GM19351 (cell line): ENCODE results near the gene SH3GL2.

Source experiments
- ATAC-seq: cut with Tn5 transposase; IDR thresholded peaks from one replicate; pipeline ENCODE4 v1.9.1; 2021; ENCODE audit warnings: mild to moderate bottlenecking, moderate library complexity; ENCODE audit not compliant: unreplicated experiment

SH3GL2 gene

DNA sequence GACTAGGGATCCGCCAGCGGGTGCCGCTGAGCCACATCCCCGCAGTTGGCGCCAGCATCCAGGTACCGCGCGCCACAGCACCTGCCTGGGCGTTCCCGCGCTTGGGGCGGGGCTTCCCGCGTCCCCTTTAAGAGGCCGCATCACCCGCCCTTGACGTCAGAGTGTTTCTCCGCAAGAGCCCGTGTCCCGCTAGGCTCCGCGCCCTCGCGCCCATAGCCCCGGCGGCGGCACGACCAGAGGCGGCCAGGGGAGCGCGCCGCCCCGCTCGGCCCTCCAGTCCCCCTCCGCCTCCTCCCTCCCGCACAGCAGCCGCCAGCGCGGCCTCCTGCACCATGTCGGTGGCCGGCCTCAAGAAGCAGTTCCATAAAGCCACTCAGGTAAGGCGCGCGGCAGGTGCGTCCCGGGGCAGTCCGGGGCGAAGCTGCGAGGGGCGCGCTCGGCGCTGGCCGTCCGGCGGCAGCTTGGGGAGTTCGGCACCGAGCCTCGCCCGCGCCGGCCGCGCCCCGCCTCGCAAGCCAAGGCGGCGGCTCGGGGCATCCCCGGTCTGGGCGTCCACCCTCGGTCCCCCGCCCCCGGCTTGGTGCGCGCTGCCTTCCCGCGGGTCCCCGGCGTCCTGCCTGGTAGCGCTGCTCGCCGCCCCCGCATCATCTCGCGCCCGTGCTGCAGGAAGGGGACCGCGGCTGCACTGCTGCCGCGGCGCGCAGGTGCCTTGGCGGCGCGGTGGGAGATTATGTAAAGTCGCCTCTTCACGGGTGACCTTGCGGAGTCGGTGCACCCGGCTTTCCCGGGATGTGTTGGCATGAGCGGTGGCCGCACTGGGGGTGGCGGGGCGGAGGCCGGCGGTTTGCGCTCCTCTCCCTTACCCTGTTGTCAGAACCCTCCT is at the start of gene SH3GL2:
SH3GL2 (plus strand) TSS at position 156 of the 883 bp plus-strand sequence.
- ATAC-seq, result peak; percentile 38

DNA sequence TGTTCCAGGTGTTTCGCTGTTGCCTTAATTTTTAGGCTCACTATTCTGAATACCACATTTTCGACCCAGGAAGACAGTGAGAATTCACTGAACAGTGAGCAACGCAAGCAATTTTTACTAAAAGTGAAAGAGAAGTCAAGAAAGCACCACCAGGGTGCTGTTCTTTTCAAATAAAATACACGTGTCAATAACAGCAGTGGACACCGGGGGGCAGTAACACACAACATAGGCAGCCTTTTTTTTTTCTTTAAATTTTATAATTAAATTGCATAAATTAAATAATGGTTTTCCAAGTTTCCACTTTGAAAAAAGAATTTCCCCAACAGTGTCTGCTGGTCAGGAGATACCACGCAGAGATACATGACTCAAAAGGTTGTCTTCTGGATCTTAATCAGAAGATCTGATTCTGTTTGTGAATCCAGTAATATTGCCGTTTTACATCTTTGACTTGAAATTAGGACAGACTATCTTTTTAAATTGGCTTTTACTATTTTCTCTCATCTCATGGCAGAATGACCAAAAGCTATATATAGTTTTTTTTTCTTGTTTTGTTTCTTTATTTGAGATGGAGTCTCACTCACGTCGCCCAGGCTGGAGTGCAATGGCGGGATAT is 47.1 kb upstream of the SH3GL2 start:
- ATAC-seq, result peak; percentile 85

DNA sequence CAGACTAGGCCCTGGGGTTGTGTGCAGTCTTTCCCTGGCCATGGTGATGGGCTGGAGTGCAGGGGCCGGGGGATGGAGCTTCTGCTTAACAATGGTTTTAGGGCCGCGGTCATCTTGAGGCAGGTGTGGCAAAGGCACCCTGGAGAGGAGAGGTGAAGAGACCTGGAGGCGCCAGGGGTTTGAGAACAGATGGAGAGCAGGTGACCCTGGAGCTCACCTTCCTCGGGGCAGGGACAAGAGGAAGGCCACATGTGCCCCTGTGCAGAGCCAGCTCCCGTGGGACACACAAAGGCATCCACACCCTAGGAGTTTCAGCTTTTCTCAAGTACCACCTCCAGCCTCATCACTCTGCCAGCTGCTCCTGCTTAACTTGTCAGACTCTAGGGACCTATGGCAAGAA is 46.4 kb upstream of the SH3GL2 start:
- ATAC-seq, result no peak

DNA sequence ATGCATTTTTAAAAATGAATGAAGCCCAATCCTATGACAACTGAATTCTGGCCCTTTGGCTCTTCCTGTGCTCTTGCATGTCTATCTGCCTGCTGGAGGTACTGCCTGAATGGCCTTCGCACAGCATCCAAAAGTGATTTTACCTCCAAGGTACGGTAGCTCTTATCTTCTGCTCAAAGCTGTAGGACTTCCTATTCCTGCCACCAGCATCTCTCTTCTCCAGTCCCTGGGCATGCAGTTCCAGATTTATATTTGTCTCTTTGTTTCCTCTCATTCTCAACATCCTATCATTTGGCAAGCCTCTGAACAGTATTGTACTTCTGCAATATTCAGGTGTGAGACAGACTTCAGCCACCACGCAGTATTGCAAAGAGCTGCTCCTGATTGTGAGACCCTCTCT is 43.7 kb upstream of the SH3GL2 start:
- no peak for ATAC-seq

DNA sequence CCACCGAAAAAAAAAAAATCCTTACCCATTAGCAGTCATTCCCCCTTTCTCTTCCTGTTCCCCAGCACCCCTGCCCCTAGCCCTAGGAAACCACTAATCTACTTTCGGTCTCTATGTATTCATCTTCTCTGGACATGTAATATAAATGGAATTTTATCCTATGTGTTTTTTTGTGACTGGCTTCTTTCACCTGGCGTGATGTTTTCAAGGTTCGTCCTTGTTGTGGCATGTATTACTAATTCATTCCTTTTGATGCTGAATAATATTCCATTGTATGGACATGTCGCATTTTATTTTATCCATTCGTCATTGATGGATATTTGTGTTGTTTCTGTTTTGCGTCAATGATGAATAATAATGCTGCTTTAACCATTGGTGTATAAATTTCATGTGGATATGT is 42.8 kb upstream of the SH3GL2 start:
- no peak for ATAC-seq

DNA sequence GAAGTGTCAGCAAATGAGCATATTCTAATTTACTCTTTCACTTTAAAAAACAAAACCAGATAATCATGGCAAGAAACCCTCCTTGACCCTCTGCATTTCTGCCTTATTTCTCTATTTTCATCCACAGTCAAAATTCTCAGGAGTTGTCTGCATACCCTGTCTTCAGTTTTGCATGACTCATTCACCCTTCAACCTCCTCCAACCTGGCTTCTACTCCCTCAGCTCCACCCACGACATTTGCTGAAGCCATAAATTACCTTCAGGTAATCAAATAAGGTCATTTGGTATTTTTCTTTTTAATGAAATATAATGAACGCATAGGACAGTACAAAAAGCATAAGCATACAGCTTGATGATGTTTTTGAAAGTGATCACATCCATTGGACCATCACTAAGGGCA is 27.8 kb upstream of the SH3GL2 start:
- no peak for ATAC-seq

DNA sequence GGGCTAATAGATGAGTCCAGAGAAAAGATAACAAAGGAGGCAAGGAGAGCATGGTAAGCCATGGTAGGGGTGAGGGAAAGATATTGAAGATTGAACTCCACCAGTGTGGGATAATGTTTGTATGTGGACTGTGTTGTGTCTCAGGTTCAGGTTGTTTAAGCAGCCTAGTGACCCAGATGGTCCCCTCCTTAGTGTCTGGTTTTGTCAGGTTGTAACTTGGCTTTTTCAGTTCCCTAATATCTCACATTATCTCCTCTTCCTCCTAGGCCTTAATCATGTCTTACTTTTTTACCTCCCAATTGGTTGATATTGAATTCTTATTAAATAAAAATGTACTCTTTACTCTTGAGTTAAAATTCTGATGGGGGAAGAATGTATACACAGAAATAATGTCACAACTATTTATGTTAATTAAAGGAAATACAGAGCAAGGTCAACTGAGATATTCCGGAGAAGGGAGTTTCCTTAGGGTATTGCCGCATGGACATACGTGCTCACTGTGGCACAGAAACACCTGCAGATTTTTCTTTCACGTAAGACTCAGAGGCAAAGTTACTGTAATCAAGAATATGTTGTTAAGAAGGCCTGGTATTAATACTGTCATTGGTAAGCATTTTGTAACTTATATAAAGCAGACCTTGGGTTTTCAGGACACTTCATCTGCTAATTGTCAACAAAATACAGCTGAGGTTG is 23.4 kb upstream of the SH3GL2 start:
- ATAC-seq, result no peak

DNA sequence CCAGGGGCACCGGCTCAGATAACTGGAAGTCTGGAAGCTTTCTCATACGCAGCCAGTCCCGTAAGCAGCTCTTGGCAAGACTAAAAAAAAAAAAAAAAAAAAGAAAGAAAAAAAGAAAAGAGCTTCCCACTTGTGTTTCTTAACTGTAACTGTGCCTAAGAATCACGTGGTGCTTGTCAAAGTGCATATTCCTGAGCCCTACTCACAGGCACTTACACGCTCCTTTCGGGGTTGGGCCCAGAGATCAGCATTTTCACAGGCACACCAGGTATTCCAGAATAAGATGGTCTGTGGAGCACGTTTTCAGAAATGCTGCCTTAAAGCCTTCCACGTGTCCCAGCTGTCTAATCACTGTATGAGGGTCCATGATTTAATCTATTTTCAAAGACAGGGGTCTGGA is 22.6 kb upstream of the SH3GL2 start:
- no peak for ATAC-seq

DNA sequence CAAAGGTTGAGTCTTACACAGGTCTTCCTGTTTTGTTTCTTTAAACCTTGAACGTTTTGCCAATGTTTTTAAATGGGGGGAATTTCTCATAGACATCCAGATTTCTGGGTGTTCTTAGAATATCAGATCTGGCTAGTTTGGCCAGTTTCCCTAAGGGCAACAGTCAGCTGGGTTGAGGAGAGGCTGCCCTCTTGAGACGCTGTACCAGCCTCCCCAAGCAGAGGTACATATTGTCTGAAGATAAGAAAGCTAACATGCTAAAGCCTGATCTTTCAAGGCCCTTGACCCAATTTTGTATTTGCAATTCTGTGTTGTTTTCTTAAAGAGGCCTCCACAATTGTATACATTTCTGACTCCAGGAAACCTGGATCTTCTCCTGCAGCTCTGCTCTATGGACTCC is 21.9 kb upstream of the SH3GL2 start:
- no peak for ATAC-seq

DNA sequence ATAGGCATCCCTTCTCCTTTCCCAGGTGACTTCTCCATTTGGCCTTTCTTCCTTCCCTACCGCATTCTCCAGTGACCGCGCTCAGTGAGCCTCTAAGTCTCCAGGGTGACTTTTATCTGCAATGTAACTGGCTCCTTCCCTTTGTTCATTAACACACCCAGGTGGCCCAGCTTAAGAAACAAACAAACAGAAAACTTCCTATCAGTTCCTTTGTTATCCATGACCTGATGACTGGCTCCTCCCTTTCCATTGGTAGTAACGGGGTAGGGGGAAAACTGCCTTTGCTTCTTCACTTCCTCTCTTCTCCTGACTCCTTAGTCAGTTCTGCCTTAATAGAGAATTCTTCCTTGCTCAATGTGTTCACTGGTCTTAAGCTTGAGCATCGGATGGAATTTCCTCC is 7.0 kb upstream of the SH3GL2 start:
- ATAC-seq, result no peak

DNA sequence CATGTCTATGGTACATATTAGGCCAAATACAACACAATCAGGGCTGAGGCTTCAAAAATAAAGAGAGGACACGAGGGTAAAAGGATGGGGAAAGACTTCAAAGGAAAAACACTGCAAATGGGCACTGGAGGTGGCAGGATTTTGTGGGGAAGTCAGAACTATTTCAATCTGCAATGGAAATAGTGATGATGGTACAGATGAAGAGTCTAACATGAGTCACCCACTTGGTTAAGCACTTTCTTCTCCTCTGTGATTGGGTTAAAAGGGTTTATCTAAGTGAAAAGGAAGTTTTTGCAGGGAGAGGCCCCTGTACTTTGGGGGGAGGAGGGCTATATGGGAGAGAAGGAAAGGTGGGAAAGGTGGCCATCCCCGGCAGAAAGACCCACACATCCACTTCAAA is 4.5 kb upstream of the SH3GL2 start:
- ATAC-seq, result no peak

DNA sequence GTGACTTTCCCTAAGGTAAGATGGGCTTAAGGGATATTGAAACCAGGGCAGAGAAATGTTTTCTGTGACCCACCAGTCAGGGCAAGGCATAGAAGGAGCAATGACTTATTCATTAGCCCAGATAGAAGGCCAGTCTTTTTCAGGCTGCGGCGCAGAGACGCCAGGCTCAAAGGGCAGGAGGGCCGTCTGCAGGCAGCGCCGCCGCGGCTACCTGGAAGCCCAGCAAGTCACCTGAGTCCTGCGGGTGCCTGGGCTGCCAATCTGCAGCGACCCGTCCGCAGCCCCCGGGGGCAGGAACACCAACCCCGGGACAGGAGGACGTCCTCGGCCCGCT is 322 bp upstream of the SH3GL2 start:
- peak; percentile 5 for ATAC-seq

DNA sequence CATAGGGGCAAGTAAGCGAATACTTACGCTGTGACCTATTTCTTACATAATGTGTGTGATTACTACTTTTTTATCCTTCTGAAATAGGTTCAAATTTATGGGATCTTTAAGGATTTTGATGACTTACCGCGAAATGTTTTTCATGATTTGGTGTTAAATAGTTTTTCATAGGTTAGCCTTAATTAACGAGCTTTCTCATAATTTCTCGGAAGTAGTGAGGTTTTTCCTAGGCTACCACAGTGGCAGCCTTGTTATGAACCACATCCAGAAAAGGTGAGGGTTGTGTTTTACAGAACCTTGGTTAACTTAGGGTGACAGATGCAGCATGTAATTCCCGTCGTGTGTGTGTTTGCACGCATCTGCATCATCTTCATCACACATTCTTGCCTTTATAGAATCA is 1.3 kb downstream of the SH3GL2 start:
- ATAC-seq, result no peak

DNA sequence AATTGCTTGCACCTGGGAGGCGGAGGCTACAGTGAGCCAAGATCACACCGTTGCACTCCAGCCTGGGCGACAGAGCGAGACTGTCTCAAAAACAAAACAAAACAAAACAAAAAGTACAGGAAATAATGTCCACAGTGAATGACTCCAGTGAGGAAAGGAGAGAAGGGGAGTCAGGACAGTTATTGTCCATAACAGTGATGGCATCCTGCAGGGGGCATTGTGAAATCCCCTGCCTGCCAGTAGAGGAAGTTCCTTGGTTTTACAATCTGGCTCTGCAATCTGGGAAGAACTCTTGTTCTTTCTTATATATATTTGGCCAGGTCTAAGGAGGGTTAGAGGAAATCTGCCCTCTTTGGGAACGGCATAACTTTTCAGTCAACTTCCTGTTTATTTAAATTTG is 8.2 kb downstream of the SH3GL2 start:
- no peak for ATAC-seq

DNA sequence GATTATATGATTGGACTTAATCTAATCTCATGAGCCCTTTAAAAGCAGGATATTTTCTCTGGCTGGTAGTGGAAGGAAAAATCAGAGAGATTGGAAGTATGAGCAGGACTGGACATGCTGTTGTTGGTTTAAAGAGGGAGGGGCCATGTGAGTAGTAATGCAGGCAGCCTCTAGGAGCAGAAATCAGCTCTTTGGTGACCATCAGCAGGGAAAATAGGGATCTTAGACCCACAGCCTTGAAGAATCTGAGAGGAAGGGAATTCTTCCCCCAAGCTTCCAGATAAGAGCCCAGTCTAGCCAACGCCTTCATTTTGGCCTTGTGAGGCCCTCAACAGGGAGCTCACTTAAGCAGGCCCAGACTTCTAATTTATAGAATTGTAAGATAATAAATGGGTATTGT is 9.5 kb downstream of the SH3GL2 start:
- no peak for ATAC-seq

DNA sequence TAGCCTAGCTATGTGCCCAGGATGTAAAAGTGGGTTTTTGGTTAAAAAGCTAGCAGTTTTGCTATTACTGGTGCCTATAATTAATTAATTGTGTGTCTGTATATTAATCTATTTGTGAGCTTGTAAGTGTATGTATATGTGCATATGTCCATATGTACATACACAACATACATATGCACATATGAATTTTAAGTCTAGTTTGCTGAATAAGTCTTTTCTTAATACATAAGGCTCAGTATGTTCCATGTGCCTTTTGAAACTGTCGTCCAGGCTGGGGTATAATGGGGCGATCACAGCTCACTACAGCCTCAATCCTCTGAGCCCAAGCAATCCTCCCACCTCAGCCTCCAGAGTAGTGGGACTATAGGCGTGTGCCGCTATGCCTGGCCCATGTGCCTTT is 10.1 kb downstream of the SH3GL2 start:
- no peak for ATAC-seq

DNA sequence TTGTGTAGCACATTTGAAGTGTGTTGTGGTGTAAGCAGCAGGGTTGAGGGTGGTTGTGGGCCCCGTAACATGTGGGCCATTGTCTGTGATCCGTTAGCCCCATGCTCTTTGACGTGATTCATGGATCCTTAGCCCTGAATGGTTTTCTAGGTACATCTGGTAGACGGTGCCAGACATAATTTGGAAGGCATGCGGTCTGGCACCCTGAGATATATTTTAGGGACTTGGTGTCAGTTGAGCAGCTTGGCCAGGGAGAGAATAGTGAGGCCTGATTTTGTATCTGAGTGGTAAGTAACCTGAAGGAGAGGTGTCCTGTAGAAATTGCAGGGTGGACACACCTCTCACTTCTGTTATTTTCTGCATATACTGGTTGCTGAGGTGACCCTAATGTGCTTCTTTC is 10.9 kb downstream of the SH3GL2 start:
- ATAC-seq, result no peak

DNA sequence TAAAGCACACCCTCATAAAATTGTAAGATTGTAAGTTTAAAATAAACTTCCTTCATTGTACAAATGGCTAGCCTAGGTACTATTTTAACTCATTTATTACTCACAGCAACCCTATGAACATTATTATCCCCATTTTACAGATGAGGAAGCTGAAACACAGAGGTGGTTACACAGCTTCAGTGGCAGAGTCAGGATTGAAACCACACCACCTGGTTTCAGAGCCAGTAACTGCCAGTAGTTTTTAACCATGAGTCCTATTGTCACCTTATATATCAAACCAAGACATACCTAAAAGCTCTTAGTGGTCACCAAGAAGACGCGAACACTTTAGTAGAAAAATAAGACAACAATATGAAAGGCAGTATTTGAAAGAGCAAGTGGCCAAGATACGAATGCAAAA is 16.1 kb downstream of the SH3GL2 start:
- no peak for ATAC-seq

DNA sequence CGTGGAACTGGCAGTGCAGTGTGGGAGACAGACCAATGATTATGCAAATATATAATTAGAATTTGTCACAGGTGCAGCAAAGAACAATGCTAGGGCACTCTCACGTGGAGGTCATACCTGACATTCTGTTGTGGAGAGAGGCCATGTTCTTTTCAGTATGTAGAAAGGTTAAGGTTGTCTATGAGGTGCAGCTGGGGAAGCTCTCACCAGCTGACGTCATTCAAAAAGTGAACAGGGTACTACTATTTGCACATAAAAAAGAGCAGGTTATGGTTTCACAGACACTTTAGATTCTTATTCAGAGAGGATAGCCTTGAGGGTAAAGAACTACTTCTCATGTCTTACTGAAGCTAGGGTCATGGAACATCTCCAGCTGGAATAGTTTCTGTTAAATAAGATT is 19.1 kb downstream of the SH3GL2 start:
- no peak for ATAC-seq

DNA sequence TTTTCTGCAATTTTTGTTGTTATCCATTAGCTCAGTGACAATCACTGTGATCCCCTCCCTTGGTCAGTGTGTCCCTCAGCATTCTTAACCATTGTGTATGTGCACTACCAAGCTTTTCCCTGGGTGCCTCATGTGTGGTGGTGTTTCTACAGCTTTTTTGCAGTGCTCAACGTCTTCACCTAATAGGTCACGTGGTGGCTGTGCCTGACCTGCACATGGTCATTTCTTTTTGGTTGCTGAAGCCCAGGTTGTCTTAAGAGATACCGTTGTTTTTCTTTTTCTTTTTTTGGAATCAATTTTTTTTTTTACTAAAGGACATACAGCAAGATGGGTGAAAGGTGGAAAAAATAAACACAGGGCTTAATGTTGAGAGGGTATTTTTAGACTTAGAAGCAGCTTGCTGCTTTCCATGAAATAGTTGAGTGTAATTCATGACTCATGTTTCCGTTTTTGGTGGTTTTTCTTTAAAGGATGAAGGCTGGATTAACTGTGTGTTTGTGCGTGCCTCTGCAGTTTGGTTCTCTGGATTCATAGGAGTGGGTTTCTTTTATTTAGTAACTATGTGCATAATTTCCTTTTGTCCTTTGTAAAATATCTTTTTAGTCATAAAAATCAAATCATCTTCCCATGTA is 22.2 kb downstream of the SH3GL2 start:
- ATAC-seq, result no peak

DNA sequence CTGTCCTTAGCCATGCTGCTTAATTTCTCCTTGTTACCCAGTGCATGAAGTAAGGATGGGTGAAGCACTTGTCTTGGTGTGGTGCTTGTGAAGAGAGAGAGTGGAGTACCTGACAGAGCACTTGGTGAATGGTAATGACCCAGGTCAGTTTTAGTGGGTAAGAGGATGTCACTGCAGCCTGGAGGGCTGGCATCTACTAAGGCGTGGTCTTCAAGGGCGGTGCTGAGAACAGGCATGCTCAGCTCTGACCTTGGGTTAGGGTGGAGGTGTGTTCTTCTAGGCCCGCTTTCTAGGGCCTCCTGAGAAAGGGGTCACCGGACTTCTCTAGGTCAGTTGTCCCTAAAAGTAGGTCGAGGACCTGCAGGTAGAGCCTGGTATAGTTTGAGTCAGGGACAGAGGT is 25.7 kb downstream of the SH3GL2 start:
- ATAC-seq, result no peak
